H9 (cell line): ENCODE results near the gene TNFAIP8L3. TPM values are rescaled to one million over a fixed set of nuclear protein-coding genes. Genes with fewer than 3 reads are reported as not detected.

Experiments
- DNase-seq: peaks from one replicate; pipeline ENCODE4 v3.0.0-alpha.2; 2017
- H2AFZ ChIP-seq: one replicate; pipeline ENCODE4 v1.6.1; 2013; ENCODE audit warnings: mild to moderate bottlenecking, low read length, control low read depth, moderate library complexity
- H2AK5ac ChIP-seq: 2 replicates; pipeline ENCODE4 v1.6.1; 2013; ENCODE audit warnings: low read length, control low read depth, mixed read lengths; ENCODE audit not compliant: insufficient read length
- H2BK120ac ChIP-seq: one replicate; pipeline ENCODE4 v1.6.1; 2013; ENCODE audit warnings: low read depth, mild to moderate bottlenecking, low read length, control low read depth, inconsistent platforms; ENCODE audit not compliant: poor library complexity, severe bottlenecking
- H2BK12ac ChIP-seq: 2 replicates; pipeline ENCODE4 v1.6.1; 2013; ENCODE audit warnings: low read length, control low read depth, mixed read lengths, low read depth; ENCODE audit not compliant: insufficient read length
- H2BK15ac ChIP-seq: 2 replicates; pipeline ENCODE4 v1.6.1; 2013; ENCODE audit warnings: low read depth, low read length, control low read depth
- H2BK20ac ChIP-seq: one replicate; pipeline ENCODE4 v1.6.1; 2013; ENCODE audit warnings: low read depth, mild to moderate bottlenecking, low read length, control low read depth, inconsistent platforms; ENCODE audit not compliant: poor library complexity, severe bottlenecking
- H2BK5ac ChIP-seq: 2 replicates; pipeline ENCODE4 v1.6.1; 2013; ENCODE audit warnings: low read length, control low read depth, mixed read lengths; ENCODE audit not compliant: insufficient read length
- H3K14ac ChIP-seq: 2 replicates; pipeline ENCODE4 v1.6.1; 2013; ENCODE audit warnings: low read length, control low read depth; ENCODE audit not compliant: insufficient read depth
- H3K18ac ChIP-seq: 2 replicates; pipeline ENCODE4 v1.6.1; 2013; ENCODE audit warnings: low read depth, mild to moderate bottlenecking, mixed read lengths, low read length, control low read depth; ENCODE audit not compliant: insufficient read length
- H3K23ac ChIP-seq: 2 replicates; pipeline ENCODE4 v1.6.1; 2013; ENCODE audit warnings: low read length, control low read depth, mixed read lengths, low read depth; ENCODE audit not compliant: insufficient read length
- H3K23me2 ChIP-seq: 2 replicates; pipeline ENCODE4 v1.6.1; 2013; ENCODE audit warnings: low read depth, mild to moderate bottlenecking, mixed read lengths, low read length, control low read depth; ENCODE audit not compliant: insufficient read length, poor library complexity, severe bottlenecking
- H3K27ac ChIP-seq: 2 replicates; pipeline ENCODE4 v1.5.1; 2013; ENCODE audit warnings: low read length, control low read depth, mixed read lengths, low read depth; ENCODE audit not compliant: insufficient read length
- H3K27me3 ChIP-seq: 2 replicates; pipeline ENCODE4 v1.6.1; 2013; ENCODE audit warnings: low read length, control low read depth, inconsistent platforms; ENCODE audit not compliant: insufficient read depth
- H3K4ac ChIP-seq: 2 replicates; pipeline ENCODE4 v1.6.1; 2013; ENCODE audit warnings: low read depth, mild to moderate bottlenecking, control low read depth, inconsistent platforms, low read length, moderate library complexity
- H3K4me1 ChIP-seq: 2 replicates; pipeline ENCODE4 v1.6.1; 2013; ENCODE audit warnings: low read length, control low read depth, inconsistent platforms; ENCODE audit not compliant: insufficient read depth
- H3K4me2 ChIP-seq: 2 replicates; pipeline ENCODE4 v1.6.1; 2013; ENCODE audit warnings: low read length, control low read depth, mixed read lengths; ENCODE audit not compliant: insufficient read length, insufficient read depth
- H3K56ac ChIP-seq: 2 replicates; pipeline ENCODE4 v1.6.1; 2013; ENCODE audit warnings: low read depth, mild to moderate bottlenecking, mixed read lengths, low read length, control low read depth; ENCODE audit not compliant: insufficient read length
- H3K79me1 ChIP-seq: 2 replicates; pipeline ENCODE4 v1.6.1; 2013; ENCODE audit warnings: low read depth, mild to moderate bottlenecking, moderate library complexity, low read length, control low read depth, inconsistent platforms; ENCODE audit not compliant: insufficient read depth, poor library complexity, severe bottlenecking
- H3K79me2 ChIP-seq: 2 replicates; pipeline ENCODE4 v1.6.1; 2013; ENCODE audit warnings: low read length, control low read depth, inconsistent platforms; ENCODE audit not compliant: insufficient read depth
- H3K9ac ChIP-seq: 2 replicates; pipeline ENCODE4 v1.6.1; 2013; ENCODE audit warnings: low read length, control low read depth, mixed read lengths; ENCODE audit not compliant: insufficient read length; ENCODE audit errors: extremely low read depth
- H3K9me3 ChIP-seq: one replicate; pipeline ENCODE4 v1.6.1; 2013; ENCODE audit warnings: low read depth, low read length, inconsistent platforms; ENCODE audit not compliant: control insufficient read depth
- H3T11ph ChIP-seq: one replicate; pipeline ENCODE4 v1.6.1; 2013; ENCODE audit warnings: mild to moderate bottlenecking, low read length, control low read depth, inconsistent platforms
- H4K20me1 ChIP-seq: one replicate; pipeline ENCODE4 v1.6.1; 2013; ENCODE audit not compliant: control insufficient read depth, insufficient read length, insufficient read depth
- H4K5ac ChIP-seq: 2 replicates; pipeline ENCODE4 v1.6.1; 2013; ENCODE audit warnings: low read depth, mild to moderate bottlenecking, mixed read lengths, low read length, control low read depth; ENCODE audit not compliant: insufficient read length
- H4K8ac ChIP-seq: replicated peaks from 2 replicates; pipeline ENCODE4 v1.6.1; 2013; ENCODE audit warnings: low read length, control low read depth, mixed read lengths, low read depth; ENCODE audit not compliant: insufficient read length
- H4K91ac ChIP-seq: 2 replicates; pipeline ENCODE4 v1.6.1; 2013; ENCODE audit warnings: low read depth, mild to moderate bottlenecking, moderate library complexity, mixed read lengths, low read length, control low read depth; ENCODE audit not compliant: insufficient read length
- H3K27ac Mint-ChIP-seq, 3 experiments: 2 replicates in 2 of 3; 3 replicates in 1 of 3; pipeline ENCODE4 v1.8.0; 2020 to 2021; ENCODE audit warnings: mixed read lengths in 3 of 3, mild to moderate bottlenecking in 1 of 3, moderate library complexity in 1 of 3
- H3K27me3 Mint-ChIP-seq: 2 replicates; pipeline ENCODE4 v1.8.0; 2021; ENCODE audit warnings: low read depth, mild to moderate bottlenecking, moderate library complexity, mixed read lengths
- H3K36me3 Mint-ChIP-seq, 3 experiments: 2 replicates in 2 of 3; 3 replicates in 1 of 3; pipeline ENCODE4 v1.8.0; 2020 to 2021; ENCODE audit warnings: low read depth in 3 of 3, mixed read lengths in 3 of 3; ENCODE audit not compliant: insufficient read depth in 1 of 3
- H3K4me1 Mint-ChIP-seq, 2 experiments: 2 replicates each; pipeline ENCODE4 v1.8.0; 2020; ENCODE audit warnings: mixed read lengths in 2 of 2
- H3K4me3 Mint-ChIP-seq, 2 experiments: 2 replicates in 1 of 2; 3 replicates in 1 of 2; pipeline ENCODE4 v1.8.0; 2020 to 2021; ENCODE audit warnings: mild to moderate bottlenecking in 2 of 2, mixed read lengths in 2 of 2, moderate library complexity in 1 of 2
- H3K9me3 Mint-ChIP-seq, 2 experiments: 2 replicates in 1 of 2; 3 replicates in 1 of 2; pipeline ENCODE4 v1.8.0; 2020; ENCODE audit warnings: mild to moderate bottlenecking in 2 of 2, mixed read lengths in 2 of 2, moderate library complexity in 1 of 2
- WGBS: extraction: QIAGEN DNeasy Blood & Tissue Kit; methylation state at CpG from one replicate; pipeline ENCODE4 v1.1.7; 2013; ENCODE audit warnings: missing lambda C conversion rate, low lambda C conversion rate, mixed read lengths; ENCODE audit not compliant: insufficient read length; ENCODE audit errors: extremely low coverage; 5-methylcytosine and 5-hydroxymethylcytosine counted together
- total RNA-seq: library from RNA; stranded (reverse); gene quantifications from 2 replicates; pipeline ENCODE4 v1.2.1, GENCODE V29; 2021
- TF ChIP-seq, protein P1 (sequence below): fragments of 200-600 bp; sonication (generic); conservative IDR thresholded peaks from 3 replicates; pipeline ENCODE4 v1.8.0; 2021; ENCODE audit warnings: antibody characterized with exemption, mild to moderate bottlenecking

Gene TNFAIP8L3
- total RNA-seq, 1 experiment from 2014 or later: 0.22 TPM

- Histone ChIP-seq H2BK5ac (no peak overlapping the region), H3K79me1 (no peaks in the 10 kb centered on the region), H2AFZ (no peak overlapping the region), H4K8ac (no peak overlapping the region), H3K18ac (no peak overlapping the region), H2BK12ac (no peak overlapping the region), H4K20me1 (no peaks in the 10 kb centered on the region), H4K91ac (no peak overlapping the region), H3K14ac (no peak overlapping the region), H3K9me3 (no peaks in the 10 kb centered on the region), H4K5ac (no peak overlapping the region), H3K27me3 (no peaks in the 10 kb centered on the region), H2AK5ac (no peak overlapping the region), H3K23ac (no peak overlapping the region), H3K79me2 (no peaks in the 10 kb centered on the region), H3K4me1 (peaks cover 6% of the 10 kb centered on the region; the same call in 1 of the 2 replicates), H3K4me2 (no peak overlapping the region), H2BK20ac (no peak overlapping the region), H3K23me2 (no peaks in the 10 kb centered on the region), H3K4ac (no peak overlapping the region), H3K9ac (no peak overlapping the region), H3K56ac (no peak overlapping the region), H2BK120ac (no peak overlapping the region), H3T11ph (no peak overlapping the region), H2BK15ac (no peak overlapping the region), H3K27ac (no peak overlapping the region)
- WGBS: no CpG with 5 or more reads among the region's 1 CpG
- Mint-ChIP-seq H3K27me3 (no peaks in the 10 kb centered on the region; the same call in 1 of the 2 replicates), H3K4me1 (peaks cover 10 to 36% of the 10 kb centered on the region in 2 experiments), H3K27ac (no peak overlapping the region), H3K36me3 (no peaks in the 10 kb centered on the region), H3K9me3 (no peaks in the 10 kb centered on the region), H3K4me3 (no peak overlapping the region)
- TF ChIP-seq, protein P1, sequence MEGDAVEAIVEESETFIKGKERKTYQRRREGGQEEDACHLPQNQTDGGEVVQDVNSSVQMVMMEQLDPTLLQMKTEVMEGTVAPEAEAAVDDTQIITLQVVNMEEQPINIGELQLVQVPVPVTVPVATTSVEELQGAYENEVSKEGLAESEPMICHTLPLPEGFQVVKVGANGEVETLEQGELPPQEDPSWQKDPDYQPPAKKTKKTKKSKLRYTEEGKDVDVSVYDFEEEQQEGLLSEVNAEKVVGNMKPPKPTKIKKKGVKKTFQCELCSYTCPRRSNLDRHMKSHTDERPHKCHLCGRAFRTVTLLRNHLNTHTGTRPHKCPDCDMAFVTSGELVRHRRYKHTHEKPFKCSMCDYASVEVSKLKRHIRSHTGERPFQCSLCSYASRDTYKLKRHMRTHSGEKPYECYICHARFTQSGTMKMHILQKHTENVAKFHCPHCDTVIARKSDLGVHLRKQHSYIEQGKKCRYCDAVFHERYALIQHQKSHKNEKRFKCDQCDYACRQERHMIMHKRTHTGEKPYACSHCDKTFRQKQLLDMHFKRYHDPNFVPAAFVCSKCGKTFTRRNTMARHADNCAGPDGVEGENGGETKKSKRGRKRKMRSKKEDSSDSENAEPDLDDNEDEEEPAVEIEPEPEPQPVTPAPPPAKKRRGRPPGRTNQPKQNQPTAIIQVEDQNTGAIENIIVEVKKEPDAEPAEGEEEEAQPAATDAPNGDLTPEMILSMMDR: no peak
- DNase-seq: no peak
These were observed 12.5 kb downstream of the TNFAIP8L3 start for GRCh38 chr15:51082246-51082645.
